Activated T-helper 1 cell treated with anti-CD3 and anti-CD28 coated beads, Interleukin-12 subunit alpha, Interleukin-12 subunit beta, Interleukin-2, Interleukin-4 antibody, amounts not matched to agents 30 ng/mL and 10 ng/mL and 1 ng/mL, durations not matched to agents 14 hours and 24 hours and 36 hours (primary cell): ENCODE measurements around the gene ASPN. TPM values are rescaled to one million over a fixed set of nuclear protein-coding genes. Genes with fewer than 3 reads are reported as not detected.

ENCODE experiments used
- DNase-seq: peaks from one replicate; pipeline ENCODE4 v3.0.0; 2021; ENCODE audit warnings: low spot score
- H3K27ac Mint-ChIP-seq: one replicate; pipeline ENCODE4 v1.8.0; 2021; ENCODE audit warnings: mild to moderate bottlenecking, mixed read lengths
- H3K27me3 Mint-ChIP-seq: one replicate; pipeline ENCODE4 v1.8.0; 2022; ENCODE audit warnings: mild to moderate bottlenecking, moderate library complexity, mixed read lengths; ENCODE audit not compliant: insufficient read depth
- H3K36me3 Mint-ChIP-seq: one replicate; pipeline ENCODE4 v1.8.0; 2021; ENCODE audit warnings: low read depth, mixed read lengths
- H3K4me1 Mint-ChIP-seq: one replicate; pipeline ENCODE4 v1.8.0; 2021; ENCODE audit warnings: low read depth, mixed read lengths
- H3K4me3 Mint-ChIP-seq: one replicate; pipeline ENCODE4 v1.8.0; 2021; ENCODE audit warnings: mild to moderate bottlenecking, moderate library complexity, mixed read lengths
- H3K9me3 Mint-ChIP-seq: one replicate; pipeline ENCODE4 v1.8.0; 2021; ENCODE audit warnings: mixed read lengths
- intact Hi-C: fragments of 100-400 bp; cut with micrococcal nuclease; formaldehyde crosslinking; loops from one replicate; pipeline ENCODE4 v1.15.1; 2024
- total RNA-seq: library from RNA; stranded (reverse); gene quantifications from 2 replicates; pipeline ENCODE4 v1.2.3, GENCODE V29; 2022

ASPN gene
- total RNA-seq, 1 donor from 2014 or later, result not detected

DNA sequence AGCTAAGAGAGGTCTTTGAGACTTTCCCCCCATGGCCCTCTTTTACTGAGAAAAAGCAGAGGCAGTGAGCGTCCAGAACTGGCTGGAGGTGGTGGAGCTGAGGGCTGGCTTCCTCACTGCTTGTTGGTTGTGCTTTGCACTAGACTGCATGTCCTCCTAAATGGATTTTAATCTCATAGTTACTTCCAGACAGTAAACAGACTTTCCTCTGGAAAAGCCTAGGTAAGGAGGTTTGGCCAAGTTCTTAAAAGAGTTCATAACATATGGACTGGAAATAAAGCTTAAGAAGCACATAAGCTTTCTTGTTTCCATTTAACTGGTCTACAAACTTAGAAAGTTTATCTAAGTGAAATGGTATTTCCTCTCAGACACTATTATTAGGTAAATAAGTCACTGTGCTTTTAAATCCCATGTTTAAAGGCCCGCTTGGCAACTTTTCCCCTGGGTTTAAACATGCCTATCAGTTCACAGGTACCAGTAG is 2.0 kb downstream of the ASPN start:
- intact Hi-C loops, result no loop called here
- no peaks in the 10 kb centered on the region for H3K9me3 Mint-ChIP-seq
- no peaks in the 10 kb centered on the region for H3K27me3 Mint-ChIP-seq

GRCh38 chr9:92479346-92479745 is 3.0 kb downstream of the ASPN start:
- H3K4me1 Mint-ChIP-seq, result peaks cover 12% of the 10 kb centered on the region
- no peak for DNase-seq
- no peaks in the 10 kb centered on the region for H3K27me3 Mint-ChIP-seq
- intact Hi-C loops, result no loop called here
- H3K9me3 Mint-ChIP-seq, result no peaks in the 10 kb centered on the region
- no peak overlapping the region for H3K27ac Mint-ChIP-seq
- H3K36me3 Mint-ChIP-seq, result peaks cover 1% of the 10 kb centered on the region
- no peak overlapping the region for H3K4me3 Mint-ChIP-seq

More for the DNA sequence above, 2.0 kb downstream of the ASPN start:
- Mint-ChIP-seq H3K27ac (no peak overlapping the region), H3K36me3 (peaks cover 1% of the 10 kb centered on the region), H3K4me3 (no peak overlapping the region), H3K4me1 (peaks cover 12% of the 10 kb centered on the region)
- no peak for DNase-seq

GRCh38 chr9:92478783-92479182 is 3.5 kb downstream of the ASPN start:
- intact Hi-C loops, result no loop called here
- H3K4me1 Mint-ChIP-seq, result peaks cover 12% of the 10 kb centered on the region
- no peaks in the 10 kb centered on the region for H3K27me3 Mint-ChIP-seq
- no peak overlapping the region for H3K4me3 Mint-ChIP-seq
- H3K36me3 Mint-ChIP-seq, result peaks cover 1% of the 10 kb centered on the region
- no peak overlapping the region for H3K27ac Mint-ChIP-seq
- H3K9me3 Mint-ChIP-seq, result no peaks in the 10 kb centered on the region
- DNase-seq, result no peak

- Mint-ChIP-seq H3K27ac (no peak overlapping the region), H3K9me3 (no peaks in the 10 kb centered on the region), H3K4me1 (peaks cover 12% of the 10 kb centered on the region), H3K36me3 (peaks cover 1% of the 10 kb centered on the region), H3K27me3 (no peaks in the 10 kb centered on the region), H3K4me3 (no peak overlapping the region)
- no peak for DNase-seq
- intact Hi-C loops, result no loop called here
These were observed 5.3 kb downstream of the ASPN start for GRCh38 chr9:92476962-92477361.

DNA sequence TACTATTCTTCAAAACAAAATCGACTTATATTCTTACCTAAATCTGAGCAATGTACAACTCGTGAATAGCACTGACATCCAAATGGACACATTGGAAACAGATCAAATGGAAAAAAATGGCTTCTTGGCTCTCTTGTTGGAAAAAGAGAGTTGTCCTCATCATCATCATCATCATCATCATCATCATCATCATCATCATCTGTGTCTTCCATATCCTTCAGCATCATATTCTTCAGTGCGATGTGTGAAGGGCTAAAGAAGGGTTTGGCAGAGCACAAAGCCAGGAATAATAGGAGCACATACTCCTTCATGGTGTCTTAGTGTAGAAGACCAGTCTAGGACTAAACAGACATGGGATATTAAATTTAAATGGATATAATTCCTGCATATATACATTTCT is 7.7 kb downstream of the ASPN start:
- Mint-ChIP-seq H3K27ac (no peak overlapping the region), H3K4me3 (no peak overlapping the region), H3K9me3 (no peaks in the 10 kb centered on the region), H3K4me1 (no peaks in the 10 kb centered on the region), H3K27me3 (no peaks in the 10 kb centered on the region), H3K36me3 (no peaks in the 10 kb centered on the region)
- intact Hi-C loops, result no loop called here
- no peak for DNase-seq

- Mint-ChIP-seq H3K27me3 (peaks cover 2% of the 10 kb centered on the region), H3K36me3 (no peaks in the 10 kb centered on the region), H3K4me3 (no peak overlapping the region), H3K27ac (no peak overlapping the region), H3K9me3 (no peaks in the 10 kb centered on the region), H3K4me1 (no peaks in the 10 kb centered on the region)
- intact Hi-C loops, result no loop called here
- DNase-seq, result no peak
These were observed 14.1 kb downstream of the ASPN start for GRCh38 chr9:92468206-92468605.

GRCh38 chr9:92467511-92467910 is 14.8 kb downstream of the ASPN start:
- intact Hi-C loops, result no loop called here
- no peak for DNase-seq
- H3K27ac Mint-ChIP-seq, result no peak overlapping the region
- no peak overlapping the region for H3K4me3 Mint-ChIP-seq
- no peaks in the 10 kb centered on the region for H3K36me3 Mint-ChIP-seq
- peaks cover 2% of the 10 kb centered on the region for H3K27me3 Mint-ChIP-seq
- no peaks in the 10 kb centered on the region for H3K9me3 Mint-ChIP-seq
- no peaks in the 10 kb centered on the region for H3K4me1 Mint-ChIP-seq

GRCh38 chr9:92467041-92467440 is 15.3 kb downstream of the ASPN start:
- DNase-seq, result no peak
- Mint-ChIP-seq H3K4me3 (no peak overlapping the region), H3K27me3 (peaks cover 2% of the 10 kb centered on the region), H3K27ac (no peak overlapping the region), H3K36me3 (no peaks in the 10 kb centered on the region), H3K4me1 (no peaks in the 10 kb centered on the region), H3K9me3 (no peaks in the 10 kb centered on the region)
- intact Hi-C loops, result no loop called here

GRCh38 chr9:92463984-92464383 is 18.3 kb downstream of the ASPN start:
- H3K27me3 Mint-ChIP-seq, result peaks cover 2% of the 10 kb centered on the region
- H3K4me3 Mint-ChIP-seq, result no peak overlapping the region
- no peak overlapping the region for H3K27ac Mint-ChIP-seq
- intact Hi-C loops, result no loop called here
- DNase-seq, result no peak
- H3K36me3 Mint-ChIP-seq, result no peaks in the 10 kb centered on the region
- H3K4me1 Mint-ChIP-seq, result no peaks in the 10 kb centered on the region
- H3K9me3 Mint-ChIP-seq, result no peaks in the 10 kb centered on the region

DNA sequence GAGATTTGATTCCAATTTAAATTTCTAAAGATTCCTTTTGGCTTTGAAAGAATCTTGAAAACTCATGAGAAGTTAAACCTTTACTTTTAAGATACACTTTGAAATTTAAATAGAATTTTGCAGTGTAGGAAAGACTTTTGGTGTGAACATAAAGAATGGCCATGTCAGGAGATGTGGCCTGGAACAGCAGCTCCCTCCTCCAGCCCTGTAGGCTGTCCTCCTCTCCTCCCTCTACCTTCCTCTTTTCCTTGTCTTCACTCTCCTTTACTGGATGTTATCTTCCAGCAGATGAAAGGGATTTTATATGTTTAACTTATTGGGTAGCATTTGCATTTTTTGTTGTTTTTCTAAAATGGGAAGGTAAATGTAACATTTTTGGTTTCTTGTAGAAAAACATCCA is 18.9 kb downstream of the ASPN start:
- no peaks in the 10 kb centered on the region for H3K4me1 Mint-ChIP-seq
- peaks cover 2% of the 10 kb centered on the region for H3K27me3 Mint-ChIP-seq
- no peak overlapping the region for H3K4me3 Mint-ChIP-seq
- H3K27ac Mint-ChIP-seq, result no peak overlapping the region
- H3K36me3 Mint-ChIP-seq, result no peaks in the 10 kb centered on the region
- intact Hi-C loops, result no loop called here
- no peak for DNase-seq
- H3K9me3 Mint-ChIP-seq, result no peaks in the 10 kb centered on the region

- Mint-ChIP-seq H3K9me3 (no peaks in the 10 kb centered on the region), H3K27me3 (no peaks in the 10 kb centered on the region), H3K4me1 (no peaks in the 10 kb centered on the region), H3K4me3 (no peak overlapping the region), H3K36me3 (no peaks in the 10 kb centered on the region), H3K27ac (no peak overlapping the region)
- no peak for DNase-seq
- intact Hi-C loops, result no loop called here
These were observed 24.7 kb downstream of the ASPN start for GRCh38 chr9:92457576-92457975.

DNA sequence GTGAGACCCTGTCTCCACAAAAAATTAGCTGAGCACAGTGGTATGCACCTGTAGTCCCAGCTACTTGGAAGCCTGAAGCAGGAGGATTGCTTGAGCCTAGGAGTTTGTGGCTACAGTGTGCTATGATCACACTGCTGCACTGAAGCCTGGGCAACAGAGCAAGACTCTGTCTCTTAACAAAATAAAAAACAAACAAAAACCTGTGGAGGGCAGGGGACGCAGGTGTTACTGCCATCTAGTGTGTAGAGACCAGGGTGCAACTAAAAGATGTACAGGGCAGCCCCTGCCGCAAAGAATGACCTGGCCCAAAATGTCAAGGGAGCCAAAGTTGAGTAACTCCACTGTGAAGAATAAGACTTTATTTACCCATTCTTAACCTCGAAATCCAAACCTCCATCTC is 27.1 kb downstream of the ASPN start:
- H3K4me1 Mint-ChIP-seq, result no peaks in the 10 kb centered on the region
- no peak overlapping the region for H3K4me3 Mint-ChIP-seq
- no peak overlapping the region for H3K27ac Mint-ChIP-seq
- H3K36me3 Mint-ChIP-seq, result no peaks in the 10 kb centered on the region
- intact Hi-C loops, result loop anchor here (1.0 kb wide), 1 partner anchor 130 kb away; the partner anchor contains the start of genes CENPP and NOL8
- no peaks in the 10 kb centered on the region for H3K27me3 Mint-ChIP-seq
- H3K9me3 Mint-ChIP-seq, result no peaks in the 10 kb centered on the region
- DNase-seq, result no peak

DNA sequence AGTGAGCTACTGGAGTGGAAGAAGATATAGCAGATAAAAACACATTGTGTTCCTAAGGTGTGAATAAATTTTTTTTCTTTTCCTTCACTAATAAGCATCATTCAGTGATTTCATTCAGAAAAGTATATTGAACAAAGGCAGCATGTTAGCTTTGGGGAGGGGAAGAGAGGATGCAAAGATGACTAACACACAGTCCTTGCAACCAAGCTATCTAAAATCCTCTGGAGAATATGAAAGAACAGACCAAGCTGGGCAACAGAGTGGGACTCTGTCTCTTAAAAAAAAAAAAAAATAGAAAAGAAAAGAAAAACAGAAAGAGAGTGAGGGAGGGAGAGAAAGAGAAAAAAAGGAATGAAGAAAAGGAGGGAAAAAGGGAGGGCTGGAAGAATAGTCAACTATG is 35.8 kb downstream of the ASPN start:
- no peak for DNase-seq
- H3K27me3 Mint-ChIP-seq, result peaks cover 1% of the 10 kb centered on the region

GRCh38 chr9:92444841-92445240 is 37.5 kb downstream of the ASPN start:
- Mint-ChIP-seq H3K36me3 (no peaks in the 10 kb centered on the region), H3K9me3 (no peaks in the 10 kb centered on the region), H3K27me3 (peaks cover 1% of the 10 kb centered on the region), H3K27ac (no peak overlapping the region), H3K4me3 (no peak overlapping the region), H3K4me1 (peaks cover 5% of the 10 kb centered on the region)
- intact Hi-C loops, result no loop called here
- no peak for DNase-seq

More for the DNA sequence above, 35.8 kb downstream of the ASPN start:
- intact Hi-C loops, result no loop called here
- no peaks in the 10 kb centered on the region for H3K4me1 Mint-ChIP-seq
- no peaks in the 10 kb centered on the region for H3K36me3 Mint-ChIP-seq
- no peaks in the 10 kb centered on the region for H3K9me3 Mint-ChIP-seq
- H3K4me3 Mint-ChIP-seq, result no peak overlapping the region
- no peak overlapping the region for H3K27ac Mint-ChIP-seq
